IMR-90 (cell line): ENCODE data around the gene ACTL9. TPM values are rescaled to one million over a fixed set of nuclear protein-coding genes. Genes with fewer than 3 reads are reported as not detected.
A peak's percentile ranks its signal among the peaks of the same experiment; 100 is the strongest.

ENCODE experiments used
- ATAC-seq: fragments of 200-7000 bp; cut with Tn5 transposase; 2 replicates; pipeline ENCODE4 v1.9.1; 2020; ENCODE audit warnings: low read depth, mild to moderate bottlenecking, moderate library complexity
- Bru-seq: library from RNA; stranded (reverse); fragments of 400-500 nt; gene quantifications from one replicate; lab custom pipeline; 2021; lab: Mats Ljungman, UMichigan
- BruChase-seq, 2 experiments: library from RNA; stranded (reverse); fragments of 400-500 nt; gene quantifications; one replicate each; lab custom pipeline; 2021; lab: Mats Ljungman, UMichigan
- BruUV-seq: library from RNA; stranded (reverse); fragments of 400-500 nt; replicated peaks from 2 replicates; lab custom pipeline; 2021; lab: Mats Ljungman, UMichigan
- CTCF ChIA-PET: fragments of 300-600 bp; formaldehyde crosslinking; extraction: SDS; loops from one replicate; lab custom pipeline; 2021; ENCODE audit warnings: antibody characterized with exemption; lab: Yijun Ruan, JAX
- POLR2A ChIA-PET: fragments of 300-600 bp; sonication (Branson Sonifier 250); formaldehyde crosslinking; loops from one replicate; lab custom pipeline; 2022; ENCODE audit warnings: antibody characterized with exemption; ENCODE audit not compliant: unreplicated experiment; lab: Charles Lee
- DNase-seq: peaks from one replicate; pipeline ENCODE4 v3.0.0; 2013
- H2AFZ ChIP-seq: replicated peaks from 2 replicates; pipeline ENCODE3; 2013; ENCODE audit warnings: low read length, mild to moderate bottlenecking; ENCODE audit not compliant: poor library complexity
- H2AK5ac ChIP-seq: 2 replicates; pipeline ENCODE4 v1.6.1; 2013; ENCODE audit warnings: low read depth, low read length, inconsistent platforms
- H2AK9ac ChIP-seq: replicated peaks from 2 replicates; pipeline ENCODE3; 2013; ENCODE audit warnings: mild to moderate bottlenecking, low read depth, low read length, moderate library complexity; ENCODE audit not compliant: poor library complexity
- H2BK120ac ChIP-seq: 2 replicates; pipeline ENCODE4 v1.6.1; 2013; ENCODE audit warnings: low read depth, low read length, inconsistent platforms
- H2BK15ac ChIP-seq: 3 replicates; pipeline ENCODE4 v1.6.1; 2013; ENCODE audit warnings: low read depth, low read length, inconsistent platforms
- H2BK20ac ChIP-seq: 2 replicates; pipeline ENCODE4 v1.6.1; 2013; ENCODE audit warnings: low read depth, mild to moderate bottlenecking, inconsistent platforms, low read length, moderate library complexity
- H2BK5ac ChIP-seq: 2 replicates; pipeline ENCODE4 v1.6.1; 2013; ENCODE audit warnings: mild to moderate bottlenecking, low read depth, low read length, inconsistent platforms; ENCODE audit not compliant: poor library complexity, severe bottlenecking
- H3K14ac ChIP-seq: replicated peaks from 2 replicates; pipeline ENCODE4 v1.6.1; 2013; ENCODE audit warnings: low read depth, low read length, inconsistent platforms
- H3K18ac ChIP-seq: 2 replicates; pipeline ENCODE4 v1.6.1; 2013; ENCODE audit warnings: low read depth, low read length, control low read depth
- H3K23ac ChIP-seq: 2 replicates; pipeline ENCODE4 v1.6.1; 2013; ENCODE audit warnings: low read depth, low read length, inconsistent platforms
- H3K27ac ChIP-seq: 2 replicates; pipeline ENCODE4 v1.5.1; 2013; ENCODE audit warnings: mild to moderate bottlenecking, control low read depth, low read length; ENCODE audit not compliant: insufficient read depth
- H3K27me3 ChIP-seq: 2 replicates; pipeline ENCODE4 v1.6.1; 2013; ENCODE audit warnings: low read length; ENCODE audit not compliant: control insufficient read depth, insufficient read depth
- H3K36me3 ChIP-seq: 2 replicates; pipeline ENCODE4 v1.6.1; 2013; ENCODE audit warnings: low read length, mixed read lengths; ENCODE audit not compliant: control insufficient read depth, insufficient read depth
- H3K4ac ChIP-seq: 2 replicates; pipeline ENCODE4 v1.6.1; 2013; ENCODE audit warnings: low read depth, low read length, inconsistent platforms
- H3K4me1 ChIP-seq: 2 replicates; pipeline ENCODE4 v1.6.1; 2013; ENCODE audit warnings: low read length, mixed read lengths; ENCODE audit not compliant: control insufficient read depth, insufficient read depth
- H3K4me2 ChIP-seq: 2 replicates; pipeline ENCODE4 v1.6.1; 2013; ENCODE audit warnings: low read depth, mild to moderate bottlenecking, control low read depth, low read length, moderate library complexity
- H3K4me3 ChIP-seq: 2 replicates; pipeline ENCODE4 v1.5.1; 2013; ENCODE audit warnings: low read depth, mild to moderate bottlenecking, control low read depth, low read length, moderate library complexity; ENCODE audit not compliant: insufficient read depth
- H3K56ac ChIP-seq: 2 replicates; pipeline ENCODE4 v1.6.1; 2013; ENCODE audit warnings: low read length, inconsistent platforms; ENCODE audit not compliant: insufficient read depth; ENCODE audit errors: extremely low read depth
- H3K79me1 ChIP-seq, 2 experiments: 2 replicates each; pipeline ENCODE4 v1.6.1; 2013; ENCODE audit warnings: low read length in 2 of 2, inconsistent platforms in 1 of 2, low read depth in 1 of 2
- H3K9ac ChIP-seq: 2 replicates; pipeline ENCODE4 v1.6.1; 2013; ENCODE audit warnings: low read depth, low read length, control low read depth
- H3K9me1 ChIP-seq: 2 replicates; pipeline ENCODE4 v1.6.1; 2013; ENCODE audit warnings: low read length, inconsistent platforms; ENCODE audit not compliant: insufficient read depth
- H3K9me3 ChIP-seq: 2 replicates; pipeline ENCODE4 v1.6.1; 2013; ENCODE audit warnings: low read length; ENCODE audit not compliant: control insufficient read depth, insufficient read depth
- H4K20me1 ChIP-seq: 2 replicates; pipeline ENCODE4 v1.6.1; 2013; ENCODE audit warnings: low read length, inconsistent platforms; ENCODE audit not compliant: insufficient read depth
- H4K5ac ChIP-seq: 2 replicates; pipeline ENCODE4 v1.6.1; 2013; ENCODE audit warnings: mild to moderate bottlenecking, low read depth, low read length, control low read depth
- H4K8ac ChIP-seq, 2 experiments: 2 replicates each; pipeline ENCODE4 v1.6.1; 2013; ENCODE audit warnings: low read depth in 2 of 2, low read length in 2 of 2, control low read depth in 1 of 2, inconsistent platforms in 1 of 2
- H4K91ac ChIP-seq: 2 replicates; pipeline ENCODE4 v1.6.1; 2013; ENCODE audit warnings: low read depth, low read length, inconsistent platforms; ENCODE audit not compliant: insufficient read depth
- BHLHE40 ChIP-seq: fragments of 150-350 bp; IDR thresholded peaks from 2 replicates; pipeline ENCODE4 v1.6.1; 2016; ENCODE audit warnings: mild to moderate bottlenecking, low read depth, low read length
- CEBPB ChIP-seq: IDR thresholded peaks from 2 replicates; pipeline ENCODE4 v1.6.1; 2012; ENCODE audit warnings: low read depth, low read length, improper control_type of control experiment
- CHD1 ChIP-seq: IDR thresholded peaks from 2 replicates; pipeline ENCODE4 v1.6.1; 2012; ENCODE audit warnings: low read depth, low read length, improper control_type of control experiment
- ELK1 ChIP-seq: fragments of 150-350 bp; IDR thresholded peaks from 2 replicates; pipeline ENCODE4 v1.6.1; 2016; ENCODE audit warnings: low read depth, mild to moderate bottlenecking, low read length, moderate library complexity, borderline replicate concordance
- FOS ChIP-seq: fragments of 150-350 bp; IDR thresholded peaks from 2 replicates; pipeline ENCODE4 v1.6.1; 2016; ENCODE audit warnings: low read depth, low read length
- POLR2A ChIP-seq: IDR thresholded peaks from 2 replicates; pipeline ENCODE4 v1.6.1; 2012; ENCODE audit warnings: mild to moderate bottlenecking, low read depth, low read length
- RAD21 ChIP-seq: IDR thresholded peaks from 2 replicates; pipeline ENCODE4 v1.6.1; 2012; ENCODE audit warnings: low read length, improper control_type of control experiment
- RCOR1 ChIP-seq: IDR thresholded peaks from 2 replicates; pipeline ENCODE4 v1.6.1; 2012; ENCODE audit warnings: mild to moderate bottlenecking, low read length, improper control_type of control experiment; ENCODE audit not compliant: insufficient replicate concordance
- USF2 ChIP-seq: fragments of 150-350 bp; IDR thresholded peaks from 2 replicates; pipeline ENCODE4 v1.6.1; 2017; ENCODE audit warnings: mild to moderate bottlenecking, antibody characterized with exemption, low read length, low read depth
- WGBS, 2 experiments: methylation state at CpG; one replicate each; pipeline versions ENCODE4 v1.1.5 to v1.1.7; 2013; ENCODE audit warnings: missing lambda C conversion rate in 2 of 2; ENCODE audit not compliant: insufficient read length in 1 of 2; ENCODE audit errors: extremely low coverage in 2 of 2; 5-methylcytosine and 5-hydroxymethylcytosine counted together
- dilution Hi-C: fragments of 300-500 bp; cut with HindIII; formaldehyde crosslinking; loops from one replicate; pipeline ENCODE4 v1.14.3; 2018; ENCODE audit warnings: low sequenced_read_pairs; ENCODE audit not compliant: unreplicated experiment
- in situ Hi-C: fragments of 300-500 bp; cut with MboI; formaldehyde crosslinking; loops from 3 replicates; pipeline ENCODE4 v1.14.3; 2019; ENCODE audit warnings: low sequenced_read_pairs, inconsistent platforms, mixed read lengths
- intact Hi-C: fragments of 100-400 bp; cut with micrococcal nuclease; formaldehyde crosslinking; loops from 2 replicates; pipeline ENCODE4 v1.10.0; 2022
- long read RNA-seq: library from polyadenylated mRNA; unstranded; transcript quantifications from one replicate; pipeline ENCODE4 v2.0.0, GENCODE V29; 2021; ENCODE audit not compliant: unreplicated experiment
- polyA plus RNA-seq, 3 experiments: library from polyadenylated mRNA; depleted of rRNA; stranded (reverse); fragments of >200 nt; gene quantifications; 2 replicates each; pipeline ENCODE4 v1.2.3, GENCODE V29; 2012; ENCODE audit warnings: low replicate concordance in 1 of 3
- total RNA-seq: library from RNA; depleted of rRNA; stranded (reverse); fragments of >200 nt; gene quantifications from 2 replicates; pipeline ENCODE4 v1.2.3, GENCODE V29; 2012; rRNA removed

The ACTL9 gene
- total RNA-seq (not detected in 2 replicates), polyA plus RNA-seq (2012; rRNA removed) (not detected in 2 replicates), Bru-seq, nascent RNA (not detected), BruChase-seq, experiment 1, labeled RNA remaining after a 6-hour chase (not detected), BruChase-seq, experiment 2, labeled RNA remaining after a 2-hour chase (not detected)
- polyA plus RNA-seq (2012; cell fraction: cytosol; rRNA removed): not detected in 2 replicates
- polyA plus RNA-seq (2012; cell fraction: nucleus; rRNA removed; ENCODE audit: low replicate concordance): not detected in 2 replicates
- long read RNA-seq: 0 reads

GRCh38 chr19:8698433-8699063 is at the start of gene ACTL9:
Gene ACTL9 (minus strand): TSS chr19:8698795. CDS start chr19:8698701, 94 bp downstream.
- Histone ChIP-seq H3K4me1 (no peaks in the 10 kb centered on the region), H3K4me3 (no peak within 1 kb of the TSS), H4K91ac (no peak within 1 kb of the TSS), H2BK5ac (no peak within 1 kb of the TSS), H3K14ac (no peak within 1 kb of the TSS), H3K4ac (no peak within 1 kb of the TSS), H2BK120ac (no peak within 1 kb of the TSS), H4K20me1 (no peaks in the 10 kb centered on the region), H4K8ac (no peak within 1 kb of the TSS), H2AK5ac (no peak within 1 kb of the TSS), H3K4me2 (no peak within 1 kb of the TSS), H2BK20ac (no peak within 1 kb of the TSS), H3K27me3 (no peaks in the 10 kb centered on the region), H3K36me3 (no peaks in the 10 kb centered on the region), H3K56ac (no peak within 1 kb of the TSS), H3K79me1 (no peaks in the 10 kb centered on the region), H3K9ac (no peak within 1 kb of the TSS), H3K23ac (no peak within 1 kb of the TSS), H2AK9ac (no peak within 1 kb of the TSS), H2AFZ (peak within 1 kb of the TSS; percentile 63), H3K9me3 (peaks cover 33% of the 10 kb centered on the region), H3K27ac (no peak within 1 kb of the TSS), H2BK15ac (no peak within 1 kb of the TSS), H3K18ac (no peak within 1 kb of the TSS), H3K9me1 (no peaks in the 10 kb centered on the region), H4K5ac (no peak within 1 kb of the TSS)
- ChIA-PET POLR2A (no interaction called here), CTCF (no interaction called here)
- intact Hi-C loops: no loop called here
- TF ChIP-seq RAD21 (no peak), FOS (no peak), ELK1 (no peak), USF2 (no peak), RCOR1 (no peak), CHD1 (no peak), POLR2A (no peak), CEBPB (no peak), BHLHE40 (no peak)
- 62% methylated on average over 5 of the region's 23 CpGs; no CpG with 5 or more reads in 1 of the 2 experiments for WGBS, 2 experiments
- in situ Hi-C loops: no loop called here
- BruUV-seq: no TSS peak
- no peak for DNase-seq
- no peak for ATAC-seq
- dilution Hi-C loops: no loop called here
